HG02938 (cell line): ENCODE results near the gene NCCRP1.

ENCODE experiments used
- ATAC-seq: cut with Tn5 transposase; IDR thresholded peaks from one replicate; pipeline ENCODE4 v1.9.1; 2021; ENCODE audit warnings: mild to moderate bottlenecking, moderate library complexity; ENCODE audit not compliant: unreplicated experiment

The NCCRP1 gene

GRCh38 chr19:39164289-39164688, 32.5 kb upstream of the NCCRP1 start:
- no peak for ATAC-seq

GRCh38 chr19:39165857-39166256, 30.9 kb upstream of the NCCRP1 start:
- no peak for ATAC-seq

GRCh38 chr19:39166571-39167391, 30.0 kb upstream of the NCCRP1 start:
- no peak for ATAC-seq

- no peak for ATAC-seq
Observed at GRCh38 chr19:39167461-39168257, 29.1 kb upstream of the NCCRP1 start.

GRCh38 chr19:39168258-39169142, 28.3 kb upstream of the NCCRP1 start:
- no peak for ATAC-seq

- ATAC-seq, result no peak
Observed at GRCh38 chr19:39169143-39169810, 27.5 kb upstream of the NCCRP1 start.

- ATAC-seq, result no peak
Observed at GRCh38 chr19:39170386-39171231, 26.2 kb upstream of the NCCRP1 start.

- ATAC-seq, result no peak
Observed at GRCh38 chr19:39171479-39172465, 25.0 kb upstream of the NCCRP1 start.

- ATAC-seq, result no peak
Observed at GRCh38 chr19:39172700-39173501, 23.9 kb upstream of the NCCRP1 start.

GRCh38 chr19:39173502-39173991, 23.2 kb upstream of the NCCRP1 start:
- no peak for ATAC-seq

GRCh38 chr19:39174142-39174541, 22.6 kb upstream of the NCCRP1 start:
- ATAC-seq, result no peak

GRCh38 chr19:39174558-39175544, 21.9 kb upstream of the NCCRP1 start:
- ATAC-seq, result no peak

- no peak for ATAC-seq
Observed at GRCh38 chr19:39175564-39175963, 21.2 kb upstream of the NCCRP1 start.

- ATAC-seq, result no peak
Observed at GRCh38 chr19:39177110-39177699, 19.6 kb upstream of the NCCRP1 start.

- no peak for ATAC-seq
Observed at GRCh38 chr19:39177736-39178135, 19.0 kb upstream of the NCCRP1 start.
